ENCODE measurements around the gene CTBP2. TPM values are rescaled to one million over a fixed set of nuclear protein-coding genes. Genes with fewer than 3 reads are reported as not detected.

The CTBP2 gene
- total and polyA plus RNA-seq, 4 donors = 3.4 to 59.2 (median 5.5) TPM

DNA sequence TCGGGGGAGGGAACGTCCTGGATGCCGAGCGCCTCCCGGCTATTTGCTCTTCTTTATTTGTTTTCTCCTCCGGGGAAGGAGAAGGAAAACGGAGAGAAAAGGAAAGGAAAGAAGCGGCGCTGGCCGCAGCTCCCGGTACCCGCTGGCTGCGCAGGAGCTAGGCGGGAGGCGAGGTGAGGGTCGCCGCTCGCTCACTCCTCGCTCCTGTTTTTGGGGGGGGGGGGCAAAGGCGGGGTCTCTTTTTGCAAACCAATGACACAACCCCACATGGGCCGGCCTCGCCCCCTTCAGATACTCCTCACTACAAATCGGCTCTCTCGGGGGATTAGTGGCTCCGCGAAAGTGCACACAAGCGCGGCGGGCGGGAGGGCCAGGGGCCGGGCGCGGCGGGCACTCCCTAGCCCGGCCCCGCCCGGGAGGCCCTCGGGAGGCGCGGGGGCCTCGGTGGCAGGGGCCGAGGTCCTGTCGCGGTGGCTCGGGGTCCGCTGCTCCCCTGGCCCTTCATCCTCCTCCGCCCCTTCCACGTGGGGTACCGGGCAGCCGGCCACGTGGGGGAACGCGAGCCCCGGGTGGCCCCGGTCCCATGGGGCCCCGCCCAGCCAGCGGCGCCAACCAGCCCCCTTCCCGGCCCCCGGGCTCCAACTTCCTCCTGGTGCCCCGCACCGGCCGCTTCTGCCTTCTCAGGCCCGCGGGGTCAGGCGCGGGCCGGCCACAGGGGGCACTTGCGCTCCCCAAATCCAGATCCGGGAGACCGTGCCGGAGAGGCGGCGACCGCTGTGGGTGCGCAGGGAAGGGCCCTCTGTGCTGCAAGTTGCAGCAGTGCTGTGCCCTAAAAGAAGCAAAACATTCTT is 718 bp upstream of the CTBP2 start:
- 2% methylated on average over 76 of the region's 76 CpGs for WGBS
- Histone ChIP-seq H3K4me3 (ENCODE audit: low read depth in 1 of 3, low read length in 3 of 3) (peak overlapping the region; percentile 32 to 79 (median 47)), H3K9ac (ENCODE audit: low read depth in 1 of 2, low read length in 2 of 2) (no peak overlapping the region), H3K9me3 (ENCODE audit: control insufficient read depth in 4 of 4, low read length in 3 of 4) (no peaks in the 10 kb centered on the region), H3K4me1 (ENCODE audit: control insufficient read depth in 4 of 4, insufficient read depth in 4 of 4, low read length in 3 of 4) (peaks cover 16 to 28% (median 18%) of the 10 kb centered on the region in 4 donors), H3K36me3 (ENCODE audit: control insufficient read depth in 4 of 4, insufficient read depth in 3 of 4, low read depth in 1 of 4, low read length in 3 of 4) (no peaks in the 10 kb centered on the region), H3K27ac (ENCODE audit: low read depth in 1 of 2, low read length in 2 of 2) (peak overlapping the region; percentile 75 to 76), H3K27me3 (ENCODE audit: control insufficient read depth in 4 of 4, insufficient read depth in 4 of 4, low read length in 3 of 4) (peaks cover 2 to 6% (median 5%) of the 10 kb centered on the region in 4 donors)
- TF ChIP-seq, protein P1, sequence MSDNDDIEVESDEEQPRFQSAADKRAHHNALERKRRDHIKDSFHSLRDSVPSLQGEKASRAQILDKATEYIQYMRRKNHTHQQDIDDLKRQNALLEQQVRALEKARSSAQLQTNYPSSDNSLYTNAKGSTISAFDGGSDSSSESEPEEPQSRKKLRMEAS (IDR thresholded peaks at IDR 0.05) = no peak
- TF ChIP-seq, protein P2, sequence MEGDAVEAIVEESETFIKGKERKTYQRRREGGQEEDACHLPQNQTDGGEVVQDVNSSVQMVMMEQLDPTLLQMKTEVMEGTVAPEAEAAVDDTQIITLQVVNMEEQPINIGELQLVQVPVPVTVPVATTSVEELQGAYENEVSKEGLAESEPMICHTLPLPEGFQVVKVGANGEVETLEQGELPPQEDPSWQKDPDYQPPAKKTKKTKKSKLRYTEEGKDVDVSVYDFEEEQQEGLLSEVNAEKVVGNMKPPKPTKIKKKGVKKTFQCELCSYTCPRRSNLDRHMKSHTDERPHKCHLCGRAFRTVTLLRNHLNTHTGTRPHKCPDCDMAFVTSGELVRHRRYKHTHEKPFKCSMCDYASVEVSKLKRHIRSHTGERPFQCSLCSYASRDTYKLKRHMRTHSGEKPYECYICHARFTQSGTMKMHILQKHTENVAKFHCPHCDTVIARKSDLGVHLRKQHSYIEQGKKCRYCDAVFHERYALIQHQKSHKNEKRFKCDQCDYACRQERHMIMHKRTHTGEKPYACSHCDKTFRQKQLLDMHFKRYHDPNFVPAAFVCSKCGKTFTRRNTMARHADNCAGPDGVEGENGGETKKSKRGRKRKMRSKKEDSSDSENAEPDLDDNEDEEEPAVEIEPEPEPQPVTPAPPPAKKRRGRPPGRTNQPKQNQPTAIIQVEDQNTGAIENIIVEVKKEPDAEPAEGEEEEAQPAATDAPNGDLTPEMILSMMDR (IDR thresholded peaks at IDR 0.05; ENCODE audit: low read depth, low read length, missing input control) = peak; percentile 28
- TF ChIP-seq JUND (IDR thresholded peaks at IDR 0.05) = no peak
- TF ChIP-seq RAD21 (IDR thresholded peaks at IDR 0.05) = peak; percentile 31 to 54
- DNase-seq (ENCODE audit: low spot score) = peak; percentile 61

DNA sequence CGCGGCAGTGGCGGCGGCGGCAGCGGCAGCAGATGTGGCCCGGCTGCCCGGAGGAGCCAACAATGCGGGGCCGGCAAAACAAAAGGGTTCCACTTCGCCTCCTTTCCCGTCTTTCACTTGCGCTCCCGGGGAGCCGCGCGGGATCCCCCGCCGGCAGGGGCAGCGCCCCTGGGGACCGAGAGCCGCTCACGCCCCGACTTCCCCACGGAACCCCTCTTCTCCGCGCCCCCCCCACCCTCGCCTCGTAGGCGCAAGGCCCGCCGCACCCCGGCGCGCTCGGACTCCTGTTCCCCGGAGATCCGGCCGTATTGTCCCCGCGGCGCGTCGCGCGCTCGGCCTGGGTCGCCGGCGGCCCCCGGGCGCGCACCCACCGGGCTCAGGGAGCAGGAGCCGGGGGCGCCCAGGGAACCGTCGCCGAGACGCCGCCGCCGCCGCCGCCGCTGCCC is 854 bp downstream of the CTBP2 start:
- H3K4me1 ChIP-seq (ENCODE audit: control insufficient read depth in 4 of 4, insufficient read depth in 4 of 4, low read length in 3 of 4) = peaks cover 16 to 32% (median 18%) of the 10 kb centered on the region in 4 donors

More for the DNA sequence above, 854 bp downstream of the CTBP2 start:
- TF ChIP-seq RAD21 (IDR thresholded peaks at IDR 0.05) = no peak
- TF ChIP-seq JUND (IDR thresholded peaks at IDR 0.05) = no peak
- TF ChIP-seq HNF4G (IDR thresholded peaks at IDR 0.05) = no peak
- no peak for TF ChIP-seq FOXA1 (IDR thresholded peaks at IDR 0.05)
- TF ChIP-seq FOXA2 (IDR thresholded peaks at IDR 0.05) = no peak
- no peak for TF ChIP-seq HNF4A (conservative IDR thresholded peaks at IDR 0.05)
- TF ChIP-seq, protein P1 (IDR thresholded peaks at IDR 0.05) = no peak
- TF ChIP-seq, protein P3, sequence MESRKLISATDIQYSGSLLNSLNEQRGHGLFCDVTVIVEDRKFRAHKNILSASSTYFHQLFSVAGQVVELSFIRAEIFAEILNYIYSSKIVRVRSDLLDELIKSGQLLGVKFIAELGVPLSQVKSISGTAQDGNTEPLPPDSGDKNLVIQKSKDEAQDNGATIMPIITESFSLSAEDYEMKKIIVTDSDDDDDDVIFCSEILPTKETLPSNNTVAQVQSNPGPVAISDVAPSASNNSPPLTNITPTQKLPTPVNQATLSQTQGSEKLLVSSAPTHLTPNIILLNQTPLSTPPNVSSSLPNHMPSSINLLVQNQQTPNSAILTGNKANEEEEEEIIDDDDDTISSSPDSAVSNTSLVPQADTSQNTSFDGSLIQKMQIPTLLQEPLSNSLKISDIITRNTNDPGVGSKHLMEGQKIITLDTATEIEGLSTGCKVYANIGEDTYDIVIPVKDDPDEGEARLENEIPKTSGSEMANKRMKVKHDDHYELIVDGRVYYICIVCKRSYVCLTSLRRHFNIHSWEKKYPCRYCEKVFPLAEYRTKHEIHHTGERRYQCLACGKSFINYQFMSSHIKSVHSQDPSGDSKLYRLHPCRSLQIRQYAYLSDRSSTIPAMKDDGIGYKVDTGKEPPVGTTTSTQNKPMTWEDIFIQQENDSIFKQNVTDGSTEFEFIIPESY (IDR thresholded peaks at IDR 0.05) = no peak
- TF ChIP-seq SP1 (IDR thresholded peaks at IDR 0.05) = no peak
- no peak for TF ChIP-seq TAF1 (conservative IDR thresholded peaks at IDR 0.05)
- TF ChIP-seq EGR1 (IDR thresholded peaks at IDR 0.05; ENCODE audit: low read depth in 2 of 2) = no peak
- TF ChIP-seq, protein P4, sequence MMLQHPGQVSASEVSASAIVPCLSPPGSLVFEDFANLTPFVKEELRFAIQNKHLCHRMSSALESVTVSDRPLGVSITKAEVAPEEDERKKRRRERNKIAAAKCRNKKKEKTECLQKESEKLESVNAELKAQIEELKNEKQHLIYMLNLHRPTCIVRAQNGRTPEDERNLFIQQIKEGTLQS (IDR thresholded peaks at IDR 0.05) = no peak
- Histone ChIP-seq H3K9ac (ENCODE audit: low read depth in 1 of 2, low read length in 2 of 2) (no peak overlapping the region), H3K27ac (ENCODE audit: low read depth in 1 of 2, low read length in 2 of 2) (peak overlapping the region; percentile 77 to 81), H3K27me3 (ENCODE audit: control insufficient read depth in 4 of 4, insufficient read depth in 4 of 4, low read length in 3 of 4) (peaks cover 2 to 10% (median 6%) of the 10 kb centered on the region in 4 donors), H3K4me3 (ENCODE audit: low read depth in 1 of 3, low read length in 3 of 3) (peak overlapping the region in 2 of 3 donors; percentile 38 to 79), H3K9me3 (ENCODE audit: control insufficient read depth in 4 of 4, low read length in 3 of 4) (no peaks in the 10 kb centered on the region), H3K36me3 (ENCODE audit: control insufficient read depth in 4 of 4, insufficient read depth in 3 of 4, low read depth in 1 of 4, low read length in 3 of 4) (no peaks in the 10 kb centered on the region)
- no peak for DNase-seq (ENCODE audit: low spot score)
- WGBS = 1% methylated on average over 66 of the region's 66 CpGs
